Transverse colon (tissue), 4 donors: ENCODE data around the gene ELMO3. TPM values are rescaled to one million over a fixed set of nuclear protein-coding genes. Genes with fewer than 3 reads are reported as not detected.

ENCODE experiments used
- DNase-seq: peaks from one replicate; pipeline ENCODE4 v3.0.0-alpha.2; 2019
- H3K27ac ChIP-seq, 4 donors: fragments of 200-600 bp; sonication (generic); 2 replicates each; pipeline ENCODE4 v1.5.1; 2016 to 2018; ENCODE audit warnings: inconsistent platforms in 4 of 4
- H3K27me3 ChIP-seq: fragments of 200-600 bp; sonication (generic); 2 replicates; pipeline ENCODE4 v1.5.1; 2017; ENCODE audit warnings: inconsistent platforms
- H3K36me3 ChIP-seq, 4 donors: fragments of 200-600 bp; sonication (generic); 2 replicates each; pipeline ENCODE4 v1.5.1; 2017 to 2019; ENCODE audit warnings: inconsistent platforms in 4 of 4
- H3K4me1 ChIP-seq, 4 donors: fragments of 200-600 bp; sonication (generic); 2 replicates each; pipeline ENCODE4 v1.5.1; 2017 to 2020; ENCODE audit warnings: inconsistent platforms in 4 of 4
- H3K4me3 ChIP-seq, 4 donors: fragments of 200-600 bp; sonication (generic); 1 replicate in 1 of 4; 2 replicates in 3 of 4; pipeline versions ENCODE4 v1.5.1 to v1.6.1; 2017 to 2019; ENCODE audit warnings: inconsistent platforms in 4 of 4
- H3K9me3 ChIP-seq, 2 donors: fragments of 200-600 bp; sonication (generic); 2 replicates each; pipeline ENCODE4 v1.5.1; 2017 to 2019; ENCODE audit warnings: inconsistent platforms in 2 of 2
- CTCF ChIP-seq, 5 experiments: fragments of 200-600 bp in 3 of 5; fragments of 450-650 bp in 2 of 5; sonication (generic) in 3 of 5; IDR thresholded peaks; 1 replicate in 2 of 5; 2 replicates in 3 of 5; pipeline ENCODE4 v1.5.1; 2016 to 2017; ENCODE audit warnings: antibody characterized with exemption in 5 of 5, inconsistent platforms in 3 of 5, mild to moderate bottlenecking in 2 of 5, moderate library complexity in 1 of 5
- EP300 ChIP-seq: sonication (generic); formaldehyde crosslinking; IDR thresholded peaks from one replicate; pipeline ENCODE4 v1.6.1; 2017; ENCODE audit warnings: antibody characterized with exemption, low read depth
- POLR2A ChIP-seq: fragments of 450-650 bp; IDR thresholded peaks from one replicate; pipeline ENCODE4 v1.6.1; 2016; ENCODE audit warnings: antibody characterized with exemption, mild to moderate bottlenecking, moderate library complexity
- POLR2AphosphoS5 ChIP-seq, 3 donors: sonication (generic); formaldehyde crosslinking; IDR thresholded peaks; one replicate each; pipeline ENCODE4 v1.6.1; 2016; ENCODE audit warnings: antibody characterized with exemption in 3 of 3
- WGBS, 2 donors: methylation state at CpG; one replicate each; pipeline ENCODE4 v1.1.5; 2018; ENCODE audit warnings: low coverage in 1 of 2; 5-methylcytosine and 5-hydroxymethylcytosine counted together
- in situ Hi-C, 4 donors: fragments of 200-750 bp; cut with MboI; loops; one replicate each; pipeline versions ENCODE4 v1.15.0 to v1.15.1; 2017; ENCODE audit warnings: low sequenced_read_pairs in 3 of 4, low pct_ligation_motif_present in 1 of 4, low pct_unique_long_range_greater_than_20kb in 1 of 4
- intact Hi-C: fragments of 100-400 bp; cut with DNase I; formaldehyde crosslinking; loops from one replicate; pipeline ENCODE4 v1.15.1; 2023; ENCODE audit warnings: low total_unique reads
- total RNA-seq, 4 donors: library from RNA; depleted of rRNA; stranded (reverse); fragments of >200 nt; gene quantifications; one replicate each; pipeline ENCODE4 v1.1.0, GENCODE V29; 2016

Gene ELMO3
- total RNA-seq, 4 donors from 2014 or later: 61.0 to 91.5 (median 77.7) TPM

- TF ChIP-seq EP300 (no peak), CTCF (IDR thresholded peaks at IDR 0.05) (no peak), POLR2AphosphoS5 (IDR thresholded peaks at IDR 0.05) (no peak), POLR2A (no peak)
- Histone ChIP-seq H3K4me3 (no peak overlapping the region), H3K4me1 (peaks cover 43 to 76% (median 69%) of the 10 kb centered on the region in 4 donors), H3K9me3 (no peaks in the 10 kb centered on the region), H3K27me3 (peaks cover 17% of the 10 kb centered on the region), H3K27ac (peak overlapping the region; percentile 94 to 95 (median 94)), H3K36me3 (no peaks in the 10 kb centered on the region)
- in situ Hi-C loops: no loop called here
- DNase-seq: peak; percentile 76
- WGBS, 2 donors: 0 to 20% methylated on average over 1 to 5 of the region's 5 CpGs
- intact Hi-C loops: no loop called here
These were observed 45.7 kb downstream of the ELMO3 start for GRCh38 chr16:67244387-67245185.

GRCh38 chr16:67245186-67245585, 46.3 kb downstream of the ELMO3 start:
- Histone ChIP-seq H3K27me3 (peaks cover 23% of the 10 kb centered on the region), H3K4me3 (no peak overlapping the region), H3K36me3 (no peaks in the 10 kb centered on the region), H3K27ac (peak overlapping the region; percentile 94 to 95 (median 94)), H3K4me1 (peaks cover 43 to 74% (median 67%) of the 10 kb centered on the region in 4 donors), H3K9me3 (no peaks in the 10 kb centered on the region)
- 67% methylated on average over 4 of the region's 4 CpGs; no CpG with 5 or more reads in 1 of the 2 donors for WGBS, 2 donors
- DNase-seq: no peak
- TF ChIP-seq POLR2AphosphoS5 (IDR thresholded peaks at IDR 0.05) (no peak), CTCF (IDR thresholded peaks at IDR 0.05) (no peak), POLR2A (no peak), EP300 (no peak)
- in situ Hi-C loops (no loop called here), intact Hi-C loops (no loop called here)

GRCh38 chr16:67245674-67246080, 46.7 kb downstream of the ELMO3 start:
- DNase-seq: no peak
- H3K4me3 ChIP-seq: peak overlapping the region; percentile 57 to 84 (median 63)
- H3K4me1 ChIP-seq: peaks cover 39 to 69% (median 63%) of the 10 kb centered on the region in 4 donors
- peaks cover 28% of the 10 kb centered on the region for H3K27me3 ChIP-seq
- in situ Hi-C loops (no loop called here), intact Hi-C loops (no loop called here)
- H3K9me3 ChIP-seq: no peaks in the 10 kb centered on the region
- TF ChIP-seq POLR2A (no peak), CTCF (IDR thresholded peaks at IDR 0.05) (no peak), EP300 (no peak), POLR2AphosphoS5 (IDR thresholded peaks at IDR 0.05) (peak in 1 of 3 donors; percentile 0)
- H3K27ac ChIP-seq: peak overlapping the region; percentile 94 to 95 (median 94)
- WGBS, 2 donors: 11% methylated on average over 6 of the region's 8 CpGs; no CpG with 5 or more reads in 1 of the 2 donors
- H3K36me3 ChIP-seq: no peaks in the 10 kb centered on the region

- peaks cover 36 to 64% (median 57%) of the 10 kb centered on the region in 4 donors for H3K4me1 ChIP-seq
- intact Hi-C loops: no loop called here
These were observed 47.3 kb downstream of the ELMO3 start for GRCh38 chr16:67246081-67246755.

More at GRCh38 chr16:67246081-67246755, 47.3 kb downstream of the ELMO3 start:
- Histone ChIP-seq H3K27ac (peak overlapping the region; percentile 94 to 95 (median 94)), H3K27me3 (peaks cover 33% of the 10 kb centered on the region), H3K36me3 (no peaks in the 10 kb centered on the region), H3K4me3 (peak overlapping the region; percentile 57 to 84 (median 63)), H3K9me3 (no peaks in the 10 kb centered on the region)
- WGBS, 2 donors: 0% methylated on average over 33 of the region's 48 CpGs; no CpG with 5 or more reads in 1 of the 2 donors
- in situ Hi-C loops: no loop called here
- peak; percentile 76 for DNase-seq
- TF ChIP-seq EP300: no peak
- TF ChIP-seq POLR2AphosphoS5 (IDR thresholded peaks at IDR 0.05): peak in 2 of 3 donors; percentile 47 to 51
- TF ChIP-seq CTCF (IDR thresholded peaks at IDR 0.05): peak in 4 of 5 experiments; percentile 9 to 48 (median 30)
